Suppressor macrophage treated with lipopolysaccharide for 1 hour (primary cell): ENCODE measurements around the gene GLT6D1.

Experiments used
- DNase-seq, 3 donors: peaks; one replicate each; pipeline ENCODE4 v3.0.0-alpha.2; 2020 to 2022

The GLT6D1 gene

GRCh38 chr9:135620558-135620957, 18.8 kb downstream of the GLT6D1 start:
- no peak for DNase-seq

GRCh38 chr9:135619599-135619886, 19.8 kb downstream of the GLT6D1 start:
- DNase-seq, result no peak

GRCh38 chr9:135618866-135619598, 20.3 kb downstream of the GLT6D1 start:
- DNase-seq, result no peak

GRCh38 chr9:135617991-135618411, 21.3 kb downstream of the GLT6D1 start:
- DNase-seq, result peak in 1 of 3 donors; percentile 10

GRCh38 chr9:135617538-135617900, 21.8 kb downstream of the GLT6D1 start:
- DNase-seq, result peak in 1 of 3 donors; percentile 1

- peak in 1 of 3 donors; percentile 10 for DNase-seq
Observed at GRCh38 chr9:135616619-135617537, 22.5 kb downstream of the GLT6D1 start.

- DNase-seq, result peak in 2 of 3 donors; percentile 2 to 6
Observed at GRCh38 chr9:135615666-135616618, 23.4 kb downstream of the GLT6D1 start.

- DNase-seq, result no peak
Observed at GRCh38 chr9:135614821-135615665, 24.3 kb downstream of the GLT6D1 start.

GRCh38 chr9:135613946-135614805, 25.2 kb downstream of the GLT6D1 start:
- DNase-seq, result no peak

GRCh38 chr9:135612981-135613910, 26.1 kb downstream of the GLT6D1 start:
- DNase-seq, result no peak

- no peak for DNase-seq
Observed at GRCh38 chr9:135612437-135612836, 26.9 kb downstream of the GLT6D1 start.

- no peak for DNase-seq
Observed at GRCh38 chr9:135611875-135612209, 27.5 kb downstream of the GLT6D1 start.

GRCh38 chr9:135611142-135611874, 28.0 kb downstream of the GLT6D1 start:
- no peak for DNase-seq

GRCh38 chr9:135610290-135611141, 28.8 kb downstream of the GLT6D1 start:
- DNase-seq, result no peak

GRCh38 chr9:135609366-135609955, 29.9 kb downstream of the GLT6D1 start:
- peak in 1 of 3 donors; percentile 13 for DNase-seq

GRCh38 chr9:135608999-135609317, 30.4 kb downstream of the GLT6D1 start:
- DNase-seq, result no peak

- no peak for DNase-seq
Observed at GRCh38 chr9:135608294-135608998, 30.9 kb downstream of the GLT6D1 start.
